Mesendoderm (in vitro differentiated cells): ENCODE data around the gene JAZF1.
"Not testable (repeated sequence)": the region's sequence is repeated elsewhere in the genome, so short reads cannot be mapped to it uniquely, and the experiment has no call there.

Source experiments
- DNase-seq: peaks from one replicate; pipeline ENCODE4 v3.0.0; 2013
- H2AK5ac ChIP-seq: 2 replicates; pipeline ENCODE4 v1.6.1; 2013; ENCODE audit warnings: low read length, inconsistent platforms
- H2BK120ac ChIP-seq: 2 replicates; pipeline ENCODE4 v1.6.1; 2013; ENCODE audit warnings: low read depth, mild to moderate bottlenecking, low read length, moderate library complexity, mixed read lengths
- H2BK15ac ChIP-seq: replicated peaks from 2 replicates; pipeline ENCODE4 v1.6.1; 2013; ENCODE audit warnings: low read depth, mild to moderate bottlenecking, moderate library complexity
- H2BK5ac ChIP-seq: 2 replicates; pipeline ENCODE4 v1.6.1; 2013; ENCODE audit warnings: low read length, inconsistent platforms
- H3K18ac ChIP-seq: 2 replicates; pipeline ENCODE4 v1.6.1; 2013; ENCODE audit warnings: mild to moderate bottlenecking, low read length, mixed read lengths
- H3K23ac ChIP-seq: one replicate; pipeline ENCODE4 v1.6.1; 2013; ENCODE audit warnings: low read length
- H3K27ac ChIP-seq: 2 replicates; pipeline ENCODE4 v1.5.1; 2013; ENCODE audit warnings: low read depth, mild to moderate bottlenecking, inconsistent platforms, low read length, moderate library complexity
- H3K27me3 ChIP-seq: 2 replicates; pipeline ENCODE4 v1.6.1; 2013; ENCODE audit warnings: low read length, control low read depth, mild to moderate bottlenecking, inconsistent platforms; ENCODE audit not compliant: insufficient read depth, poor library complexity
- H3K36me3 ChIP-seq: 2 replicates; pipeline ENCODE4 v1.6.1; 2013; ENCODE audit warnings: low read length, inconsistent platforms; ENCODE audit not compliant: control insufficient read depth, insufficient read depth
- H3K4ac ChIP-seq: one replicate; pipeline ENCODE4 v1.6.1; 2013; ENCODE audit warnings: low read depth, mild to moderate bottlenecking, low read length, moderate library complexity
- H3K4me1 ChIP-seq: 2 replicates; pipeline ENCODE4 v1.6.1; 2013; ENCODE audit warnings: low read depth, low read length, inconsistent platforms; ENCODE audit not compliant: control insufficient read depth
- H3K4me2 ChIP-seq: 2 replicates; pipeline ENCODE4 v1.6.1; 2013; ENCODE audit warnings: low read length
- H3K4me3 ChIP-seq: 2 replicates; pipeline ENCODE4 v1.5.1; 2013; ENCODE audit warnings: mild to moderate bottlenecking, low read length
- H3K56ac ChIP-seq: one replicate; pipeline ENCODE4 v1.6.1; 2013; ENCODE audit warnings: low read length
- H3K79me1 ChIP-seq: 2 replicates; pipeline ENCODE4 v1.6.1; 2013; ENCODE audit warnings: low read length, inconsistent platforms
- H3K79me2 ChIP-seq: 2 replicates; pipeline ENCODE4 v1.6.1; 2013; ENCODE audit warnings: mild to moderate bottlenecking, low read length; ENCODE audit not compliant: control insufficient read depth, insufficient read depth
- H3K9ac ChIP-seq: 2 replicates; pipeline ENCODE4 v1.6.1; 2013; ENCODE audit warnings: low read length, inconsistent platforms
- H4K5ac ChIP-seq: one replicate; pipeline ENCODE4 v1.6.1; 2013; ENCODE audit warnings: low read length
- H4K8ac ChIP-seq: one replicate; pipeline ENCODE4 v1.6.1; 2013; ENCODE audit warnings: low read depth, mild to moderate bottlenecking, control low read depth, low read length, moderate library complexity
- WGBS: extraction: QIAGEN DNeasy Blood & Tissue Kit; methylation state at CpG from one replicate; pipeline ENCODE4 v1.1.7; 2013; ENCODE audit warnings: low lambda C conversion rate, missing lambda C conversion rate; ENCODE audit not compliant: insufficient coverage; ENCODE audit errors: extremely low coverage; 5-methylcytosine and 5-hydroxymethylcytosine counted together

Gene JAZF1

GRCh38 chr7:27890205-27890849 lies 290.3 kb downstream of the JAZF1 start:
- Histone ChIP-seq H2BK15ac (no peak overlapping the region), H2BK5ac (no peak overlapping the region), H3K4me1 (no peaks in the 10 kb centered on the region), H2AK5ac (no peak overlapping the region), H3K56ac (no peak overlapping the region), H4K5ac (no peak overlapping the region), H3K18ac (no peak overlapping the region), H3K4ac (no peak overlapping the region), H2BK120ac (no peak overlapping the region), H3K36me3 (no peaks in the 10 kb centered on the region), H3K9ac (no peak overlapping the region), H3K79me1 (no peaks in the 10 kb centered on the region), H3K27me3 (no peaks in the 10 kb centered on the region), H3K23ac (no peak overlapping the region), H3K4me2 (no peak overlapping the region), H3K4me3 (no peak overlapping the region), H3K27ac (no peak overlapping the region), H4K8ac (no peak overlapping the region), H3K79me2 (no peaks in the 10 kb centered on the region)
- WGBS: no CpG with 5 or more reads among the region's 1 CpG
- DNase-seq: no peak

- Histone ChIP-seq H3K36me3 (no peaks in the 10 kb centered on the region), H2BK120ac (no peak overlapping the region), H3K4me1 (no peaks in the 10 kb centered on the region), H3K79me2 (no peaks in the 10 kb centered on the region), H3K23ac (no peak overlapping the region), H3K4me2 (no peak overlapping the region), H3K27ac (no peak overlapping the region), H3K9ac (no peak overlapping the region), H4K5ac (no peak overlapping the region), H4K8ac (no peak overlapping the region), H3K18ac (no peak overlapping the region), H2BK15ac (no peak overlapping the region), H3K4ac (no peak overlapping the region), H3K79me1 (no peaks in the 10 kb centered on the region), H3K4me3 (no peak overlapping the region), H2BK5ac (no peak overlapping the region), H3K56ac (no peak overlapping the region), H2AK5ac (no peak overlapping the region), H3K27me3 (no peaks in the 10 kb centered on the region)
- no CpG with 5 or more reads among the region's 3 CpGs for WGBS
- no peak for DNase-seq
These were observed 290.8 kb downstream of the JAZF1 start for GRCh38 chr7:27889800-27890199.

- Histone ChIP-seq H3K4ac (no peak overlapping the region), H3K9ac (no peak overlapping the region), H3K27ac (no peak overlapping the region), H3K23ac (no peak overlapping the region), H4K8ac (no peak overlapping the region), H3K4me1 (no peaks in the 10 kb centered on the region), H3K36me3 (no peaks in the 10 kb centered on the region), H2AK5ac (no peak overlapping the region), H3K79me2 (no peaks in the 10 kb centered on the region), H2BK15ac (no peak overlapping the region), H3K79me1 (no peaks in the 10 kb centered on the region), H3K4me2 (no peak overlapping the region), H3K4me3 (no peak overlapping the region), H3K27me3 (no peaks in the 10 kb centered on the region), H2BK120ac (no peak overlapping the region), H3K56ac (no peak overlapping the region), H3K18ac (no peak overlapping the region), H4K5ac (no peak overlapping the region), H2BK5ac (no peak overlapping the region)
- no CpG with 5 or more reads among the region's 5 CpGs for WGBS
- DNase-seq: no peak
These were observed 291.9 kb downstream of the JAZF1 start for GRCh38 chr7:27888736-27889135.

GRCh38 chr7:27886710-27887109 lies 293.9 kb downstream of the JAZF1 start:
- H2BK5ac ChIP-seq, H3K4me2 ChIP-seq, H3K79me2 ChIP-seq, H3K4me3 ChIP-seq, H3K36me3 ChIP-seq, H2AK5ac ChIP-seq, H3K79me1 ChIP-seq, H2BK15ac ChIP-seq, H3K27me3 ChIP-seq, H4K8ac ChIP-seq, H3K4ac ChIP-seq, H3K56ac ChIP-seq, H2BK120ac ChIP-seq, H3K18ac ChIP-seq, H3K4me1 ChIP-seq, H3K9ac ChIP-seq, H4K5ac ChIP-seq, H3K23ac ChIP-seq, H3K27ac ChIP-seq, DNase-seq: not testable (repeated sequence)
- no CpG with 5 or more reads among the region's 3 CpGs for WGBS

DNA sequence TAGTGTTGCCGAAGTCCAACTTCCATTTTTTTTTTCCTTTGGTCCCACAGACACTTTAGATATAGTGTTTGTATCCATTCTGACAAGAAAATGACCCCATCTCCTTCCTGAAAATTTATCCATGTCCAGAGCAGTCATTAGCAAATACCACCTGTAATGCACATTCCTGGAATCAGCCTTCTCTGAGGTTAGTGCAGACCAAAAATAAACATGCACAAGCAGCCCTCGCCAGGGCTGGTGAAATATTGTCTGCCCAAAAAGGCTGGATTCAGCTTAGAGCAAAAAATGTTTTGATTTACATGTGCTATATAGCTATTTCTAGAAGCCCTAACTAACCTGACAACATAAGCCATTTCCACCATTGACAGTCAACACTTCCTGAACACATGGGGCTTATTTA lies 294.9 kb downstream of the JAZF1 start:
- H3K4ac ChIP-seq: no peak overlapping the region
- H4K5ac ChIP-seq: no peak overlapping the region
- H3K36me3 ChIP-seq: no peaks in the 10 kb centered on the region
- H2BK15ac ChIP-seq: no peak overlapping the region
- no peaks in the 10 kb centered on the region for H3K79me1 ChIP-seq
- H2AK5ac ChIP-seq: no peak overlapping the region
- H3K27ac ChIP-seq: no peak overlapping the region
- H2BK120ac ChIP-seq: no peak overlapping the region
- H3K56ac ChIP-seq: no peak overlapping the region
- H3K4me3 ChIP-seq: no peak overlapping the region
- H3K27me3 ChIP-seq: no peaks in the 10 kb centered on the region
- no peak for DNase-seq
- no peaks in the 10 kb centered on the region for H3K4me1 ChIP-seq
- no peak overlapping the region for H3K9ac ChIP-seq
- no peak overlapping the region for H3K18ac ChIP-seq
- H3K79me2 ChIP-seq: no peaks in the 10 kb centered on the region
- no CpG with 5 or more reads among the region's 2 CpGs for WGBS
- no peak overlapping the region for H2BK5ac ChIP-seq
- no peak overlapping the region for H4K8ac ChIP-seq
- no peak overlapping the region for H3K4me2 ChIP-seq
- H3K23ac ChIP-seq: no peak overlapping the region

DNA sequence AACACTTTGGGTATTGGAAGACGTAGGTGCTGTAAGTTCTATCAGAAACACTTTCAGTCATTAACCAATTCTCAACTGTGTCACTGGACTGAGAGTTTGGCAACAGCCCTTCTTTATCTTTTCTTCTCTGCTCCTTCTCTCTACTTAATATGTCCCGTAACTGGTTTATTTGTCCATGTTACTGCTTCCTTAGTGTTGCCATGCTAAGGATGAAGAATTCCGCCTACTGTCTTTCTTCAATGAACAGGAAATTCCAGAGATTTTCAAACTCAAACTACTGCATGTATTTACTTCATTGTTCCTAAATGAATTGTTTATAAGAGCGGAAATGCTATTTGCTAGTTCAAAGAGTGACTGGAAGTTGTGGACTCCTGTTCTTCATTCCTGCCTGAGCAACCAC lies 296.9 kb downstream of the JAZF1 start:
- H3K27me3 ChIP-seq: no peaks in the 10 kb centered on the region
- no peak overlapping the region for H2BK15ac ChIP-seq
- no peak overlapping the region for H2AK5ac ChIP-seq
- no peak overlapping the region for H2BK5ac ChIP-seq
- no CpG with 5 or more reads among the region's 4 CpGs for WGBS
- no peak overlapping the region for H3K27ac ChIP-seq
- no peaks in the 10 kb centered on the region for H3K36me3 ChIP-seq
- H3K4me2 ChIP-seq: no peak overlapping the region
- H3K23ac ChIP-seq: no peak overlapping the region
- H3K79me1 ChIP-seq: no peaks in the 10 kb centered on the region
- H3K4ac ChIP-seq: no peak overlapping the region
- no peak overlapping the region for H3K56ac ChIP-seq
- no peaks in the 10 kb centered on the region for H3K79me2 ChIP-seq
- no peak for DNase-seq
- no peak overlapping the region for H3K18ac ChIP-seq
- H2BK120ac ChIP-seq: no peak overlapping the region
- H3K4me1 ChIP-seq: no peaks in the 10 kb centered on the region
- H3K4me3 ChIP-seq: no peak overlapping the region
- H4K8ac ChIP-seq: no peak overlapping the region
- no peak overlapping the region for H3K9ac ChIP-seq
- no peak overlapping the region for H4K5ac ChIP-seq
